ENCODE measurements around the gene CRTAP.

GRCh38 chr3:33174711-33175414 lies 61.0 kb downstream of the CRTAP start:
- TF ChIP-seq CTCF (IDR thresholded peaks at IDR 0.05): no peak
- TF ChIP-seq TCF7L2 (IDR thresholded peaks at IDR 0.05; ENCODE audit: low read depth, low read length): no peak
- TF ChIP-seq POLR2AphosphoS5 (IDR thresholded peaks at IDR 0.05; ENCODE audit: low read depth, low read length): no peak
- TF ChIP-seq REST (IDR thresholded peaks at IDR 0.05; ENCODE audit: insufficient read depth in 1 of 2, low read depth in 2 of 2, low read length in 1 of 2): no peak
- TF ChIP-seq SIN3A (IDR thresholded peaks at IDR 0.05; ENCODE audit: borderline replicate concordance, insufficient read depth, low read depth, low read length): no peak
